ENCODE measurements around the gene AFM.

AFM gene

DNA sequence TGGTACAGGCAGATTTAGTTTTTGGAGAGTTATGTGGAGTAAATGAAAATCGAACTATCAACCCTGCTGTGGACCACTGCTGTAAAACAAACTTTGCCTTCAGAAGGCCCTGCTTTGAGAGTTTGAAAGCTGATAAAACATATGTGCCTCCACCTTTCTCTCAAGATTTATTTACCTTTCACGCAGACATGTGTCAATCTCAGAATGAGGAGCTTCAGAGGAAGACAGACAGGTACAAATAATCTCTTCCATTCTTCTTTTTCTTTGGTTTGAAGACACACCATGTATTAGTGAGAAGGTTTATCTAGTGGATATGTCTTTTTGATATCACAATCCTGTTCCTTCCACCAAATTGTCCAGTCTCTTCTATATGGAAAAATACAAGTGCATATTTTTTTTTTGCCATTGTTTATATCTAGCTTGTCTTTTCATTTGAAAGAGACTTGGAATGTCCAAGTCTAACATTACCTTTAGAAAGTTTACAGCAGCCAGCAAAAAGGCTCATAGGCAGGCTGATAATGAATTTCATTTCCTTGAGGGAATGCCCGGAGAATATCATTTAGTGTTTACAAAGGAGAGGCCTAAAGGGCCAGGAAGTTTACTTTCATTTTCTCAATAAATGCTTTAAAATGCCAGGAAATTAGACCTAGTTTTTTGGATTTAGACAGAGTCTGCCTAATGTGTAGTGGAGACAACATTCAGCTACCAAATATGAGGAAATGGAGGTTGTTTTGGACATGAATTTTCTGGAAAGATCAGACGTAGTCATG, 18.6 kb downstream of the AFM start:
- no peaks in the 10 kb centered on the region for H3K27me3 ChIP-seq (replicated peaks; ENCODE audit: control insufficient read depth, insufficient read depth, low read length, poor library complexity, severe bottlenecking)
- H3K36me3 ChIP-seq (ENCODE audit: control insufficient read depth, insufficient read depth, low read length) = no peaks in the 10 kb centered on the region

DNA sequence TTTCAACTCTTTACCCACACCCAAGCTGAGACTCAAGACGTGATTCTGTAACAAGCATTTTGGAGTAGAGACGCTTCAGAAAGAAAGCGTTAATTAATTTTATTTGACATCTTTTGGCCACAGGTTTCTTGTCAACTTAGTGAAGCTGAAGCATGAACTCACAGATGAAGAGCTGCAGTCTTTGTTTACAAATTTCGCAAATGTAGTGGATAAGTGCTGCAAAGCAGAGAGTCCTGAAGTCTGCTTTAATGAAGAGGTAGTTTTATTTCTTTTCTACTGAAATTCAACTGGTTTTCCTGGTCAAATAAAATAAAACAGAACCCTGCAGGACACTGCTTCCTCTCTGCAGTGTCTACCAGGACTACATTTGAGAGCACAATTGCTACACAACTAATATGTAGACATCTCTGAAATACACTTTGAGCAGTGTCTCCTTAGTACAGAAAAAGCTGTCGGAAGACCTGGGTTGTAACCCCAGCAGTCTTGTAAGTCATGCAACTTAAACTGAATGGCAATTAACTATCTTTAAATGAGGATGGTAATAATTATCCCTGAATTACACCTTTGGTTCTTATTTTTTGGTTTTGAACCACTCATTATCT, 20.2 kb downstream of the AFM start:
- H3K27me3 ChIP-seq (replicated peaks; ENCODE audit: control insufficient read depth, insufficient read depth, low read length, poor library complexity, severe bottlenecking) = no peaks in the 10 kb centered on the region
- H3K4me3 ChIP-seq (ENCODE audit: insufficient read depth, low read depth, low read length, poor library complexity, severe bottlenecking) = no peak overlapping the region
- no peak overlapping the region for H3K27ac ChIP-seq (ENCODE audit: insufficient read depth, low read length, poor library complexity, severe bottlenecking)
- no peaks in the 10 kb centered on the region for H3K4me1 ChIP-seq (ENCODE audit: control insufficient read depth, insufficient read depth, low read length, poor library complexity, severe bottlenecking)
- H3K36me3 ChIP-seq (ENCODE audit: control insufficient read depth, insufficient read depth, low read length) = no peaks in the 10 kb centered on the region
- no peaks in the 10 kb centered on the region for H3K9me3 ChIP-seq (ENCODE audit: control insufficient read depth, low read length)
- no peak for DNase-seq

More for the DNA sequence above, 18.6 kb downstream of the AFM start:
- Histone ChIP-seq H3K4me3 (ENCODE audit: insufficient read depth, low read depth, low read length, poor library complexity, severe bottlenecking) (no peak overlapping the region), H3K4me1 (ENCODE audit: control insufficient read depth, insufficient read depth, low read length, poor library complexity, severe bottlenecking) (no peaks in the 10 kb centered on the region), H3K9me3 (ENCODE audit: control insufficient read depth, low read length) (no peaks in the 10 kb centered on the region), H3K27ac (ENCODE audit: insufficient read depth, low read length, poor library complexity, severe bottlenecking) (no peak overlapping the region)
- no peak for DNase-seq

DNA sequence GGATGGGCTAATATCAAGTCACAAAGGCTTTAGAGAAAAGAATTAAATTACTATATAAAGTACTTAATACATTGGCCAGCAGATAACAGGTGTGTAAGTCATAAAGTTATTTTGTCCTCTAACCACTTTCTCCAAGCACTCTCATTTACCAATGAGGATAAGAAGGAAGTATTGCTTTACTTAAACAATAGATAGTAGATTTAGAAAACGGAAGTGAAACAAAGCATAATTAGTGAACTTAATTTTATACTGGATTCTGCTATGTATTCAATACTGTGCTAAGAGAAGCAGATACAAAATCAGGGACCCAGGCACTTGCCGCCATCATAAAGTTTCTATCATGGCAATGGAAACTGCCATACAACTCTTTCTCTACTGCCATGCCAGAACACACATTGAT, 24.0 kb downstream of the AFM start:
- no peaks in the 10 kb centered on the region for H3K36me3 ChIP-seq (ENCODE audit: control insufficient read depth, insufficient read depth, low read length)
- H3K27ac ChIP-seq (ENCODE audit: insufficient read depth, low read length, poor library complexity, severe bottlenecking) = no peak overlapping the region
- H3K4me3 ChIP-seq (ENCODE audit: insufficient read depth, low read depth, low read length, poor library complexity, severe bottlenecking) = no peak overlapping the region
- H3K9me3 ChIP-seq (ENCODE audit: control insufficient read depth, low read length) = no peaks in the 10 kb centered on the region
- H3K4me1 ChIP-seq (ENCODE audit: control insufficient read depth, insufficient read depth, low read length, poor library complexity, severe bottlenecking) = no peaks in the 10 kb centered on the region
- no peaks in the 10 kb centered on the region for H3K27me3 ChIP-seq (replicated peaks; ENCODE audit: control insufficient read depth, insufficient read depth, low read length, poor library complexity, severe bottlenecking)
- DNase-seq = no peak

DNA sequence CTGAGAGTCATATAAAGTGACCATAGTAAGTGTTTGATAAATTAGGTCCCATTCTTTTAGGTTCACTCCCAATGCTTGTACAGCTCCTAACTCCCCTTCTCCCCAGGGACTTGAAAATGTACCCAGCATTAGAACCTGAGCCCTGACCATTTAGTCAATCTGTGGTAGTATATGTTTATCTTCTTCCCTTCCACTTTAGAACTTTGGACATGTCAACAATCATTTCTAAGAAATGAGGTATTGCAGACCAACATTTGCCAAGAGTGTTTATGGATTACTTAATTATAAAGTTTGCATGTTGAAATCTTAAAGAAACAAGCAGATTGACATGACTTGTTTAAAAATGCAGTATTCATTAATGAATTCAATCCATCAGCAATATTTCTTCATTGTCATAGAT, 26.0 kb downstream of the AFM start:
- no peak for DNase-seq
- Histone ChIP-seq H3K27ac (ENCODE audit: insufficient read depth, low read length, poor library complexity, severe bottlenecking) (no peak overlapping the region), H3K4me1 (ENCODE audit: control insufficient read depth, insufficient read depth, low read length, poor library complexity, severe bottlenecking) (no peaks in the 10 kb centered on the region), H3K36me3 (ENCODE audit: control insufficient read depth, insufficient read depth, low read length) (no peaks in the 10 kb centered on the region), H3K27me3 (replicated peaks; ENCODE audit: control insufficient read depth, insufficient read depth, low read length, poor library complexity, severe bottlenecking) (no peaks in the 10 kb centered on the region), H3K4me3 (ENCODE audit: insufficient read depth, low read depth, low read length, poor library complexity, severe bottlenecking) (no peak overlapping the region), H3K9me3 (ENCODE audit: control insufficient read depth, low read length) (no peaks in the 10 kb centered on the region)

DNA sequence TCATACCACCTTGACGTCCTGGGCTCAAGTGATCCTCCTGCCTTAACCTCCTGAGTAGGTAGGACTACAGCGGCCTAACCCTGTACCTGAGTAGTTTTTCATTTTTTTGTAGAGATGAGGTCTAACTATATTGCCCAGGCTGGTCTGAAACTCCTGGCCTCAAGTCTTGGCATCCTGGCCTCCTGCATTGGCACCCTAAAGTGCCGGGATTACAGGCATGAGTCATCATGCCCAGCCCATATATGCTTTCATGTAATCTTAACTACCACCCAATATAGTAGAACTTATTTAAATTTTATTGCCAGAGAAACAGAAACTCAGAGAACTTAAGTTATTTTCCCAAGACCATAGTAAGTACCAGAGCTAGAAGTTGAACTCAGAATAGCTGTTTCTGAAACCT, 27.1 kb downstream of the AFM start:
- no peaks in the 10 kb centered on the region for H3K9me3 ChIP-seq (ENCODE audit: control insufficient read depth, low read length)
- no peaks in the 10 kb centered on the region for H3K36me3 ChIP-seq (ENCODE audit: control insufficient read depth, insufficient read depth, low read length)
- H3K27me3 ChIP-seq (replicated peaks; ENCODE audit: control insufficient read depth, insufficient read depth, low read length, poor library complexity, severe bottlenecking) = no peaks in the 10 kb centered on the region
- H3K4me1 ChIP-seq (ENCODE audit: control insufficient read depth, insufficient read depth, low read length, poor library complexity, severe bottlenecking) = no peaks in the 10 kb centered on the region
- H3K27ac ChIP-seq (ENCODE audit: insufficient read depth, low read length, poor library complexity, severe bottlenecking) = no peak overlapping the region
- no peak for DNase-seq
- H3K4me3 ChIP-seq (ENCODE audit: insufficient read depth, low read depth, low read length, poor library complexity, severe bottlenecking) = no peak overlapping the region

DNA sequence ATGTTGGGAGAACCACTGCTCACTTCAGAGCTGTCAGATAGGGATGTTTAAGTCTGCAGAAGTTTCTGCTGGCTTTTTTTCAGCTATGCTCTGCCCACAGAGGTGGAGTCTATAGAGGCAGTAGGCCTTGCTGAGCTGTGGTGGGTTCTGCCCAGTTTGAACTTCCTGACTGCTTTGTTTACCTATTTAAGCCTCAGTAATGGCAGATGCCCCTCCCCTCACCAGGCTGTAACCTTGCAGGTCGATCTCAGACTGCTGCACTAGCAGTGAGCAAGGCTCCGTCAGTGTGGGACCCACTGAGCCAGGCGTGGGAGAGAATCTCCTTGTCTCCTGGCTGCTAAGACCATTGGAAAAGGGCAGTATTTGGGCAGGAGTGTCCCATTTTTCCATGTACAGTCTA, 36.8 kb downstream of the AFM start:
- Histone ChIP-seq H3K27ac (ENCODE audit: insufficient read depth, low read length, poor library complexity, severe bottlenecking) (no peak overlapping the region), H3K36me3 (ENCODE audit: control insufficient read depth, insufficient read depth, low read length) (no peaks in the 10 kb centered on the region), H3K4me1 (ENCODE audit: control insufficient read depth, insufficient read depth, low read length, poor library complexity, severe bottlenecking) (no peaks in the 10 kb centered on the region), H3K27me3 (replicated peaks; ENCODE audit: control insufficient read depth, insufficient read depth, low read length, poor library complexity, severe bottlenecking) (no peaks in the 10 kb centered on the region), H3K4me3 (ENCODE audit: insufficient read depth, low read depth, low read length, poor library complexity, severe bottlenecking) (no peak overlapping the region), H3K9me3 (ENCODE audit: control insufficient read depth, low read length) (no peaks in the 10 kb centered on the region)
- DNase-seq = no peak

DNA sequence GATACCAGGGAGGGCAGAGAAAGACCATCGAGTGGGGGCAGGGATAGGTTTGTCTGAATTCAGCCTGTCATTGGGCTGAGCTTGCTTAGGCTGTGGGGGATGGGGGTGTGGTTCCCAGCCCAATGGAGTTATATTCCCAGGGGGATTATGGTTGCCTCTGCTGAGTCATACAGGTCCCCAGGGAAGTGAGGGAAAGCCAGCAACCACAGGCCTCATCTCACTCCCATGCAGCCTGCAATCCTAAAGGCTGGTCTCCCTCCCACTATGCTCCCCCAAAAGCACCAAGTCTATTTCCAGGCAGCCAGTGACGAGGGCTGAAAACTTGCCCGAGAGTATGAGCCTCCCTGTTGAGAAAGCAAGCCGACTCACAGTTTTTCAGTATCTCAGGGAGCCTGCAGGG, 39.3 kb downstream of the AFM start:
- Histone ChIP-seq H3K4me3 (ENCODE audit: insufficient read depth, low read depth, low read length, poor library complexity, severe bottlenecking) (no peak overlapping the region), H3K9me3 (ENCODE audit: control insufficient read depth, low read length) (no peaks in the 10 kb centered on the region), H3K36me3 (ENCODE audit: control insufficient read depth, insufficient read depth, low read length) (no peaks in the 10 kb centered on the region), H3K27ac (ENCODE audit: insufficient read depth, low read length, poor library complexity, severe bottlenecking) (no peak overlapping the region), H3K4me1 (ENCODE audit: control insufficient read depth, insufficient read depth, low read length, poor library complexity, severe bottlenecking) (no peaks in the 10 kb centered on the region), H3K27me3 (replicated peaks; ENCODE audit: control insufficient read depth, insufficient read depth, low read length, poor library complexity, severe bottlenecking) (no peaks in the 10 kb centered on the region)
- no peak for DNase-seq

DNA sequence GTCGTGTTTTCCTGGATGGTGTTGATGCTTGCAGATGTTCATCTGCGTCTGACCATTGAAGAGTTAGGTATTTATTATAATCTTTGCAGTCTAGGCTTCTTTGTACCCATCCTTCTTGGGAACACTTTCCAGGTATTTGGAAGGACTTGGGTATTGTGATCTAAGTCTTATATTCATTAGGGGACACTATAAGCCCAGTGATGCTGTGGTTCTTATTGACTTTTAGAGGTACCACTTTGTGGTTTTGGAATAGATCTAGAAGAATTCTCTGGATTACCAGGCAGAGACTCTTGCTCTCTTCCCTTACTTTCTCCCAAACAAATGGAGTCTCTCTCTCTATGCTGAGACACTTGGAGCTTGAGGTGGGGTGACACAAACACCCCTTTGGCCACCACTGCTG, 41.6 kb downstream of the AFM start:
- Histone ChIP-seq H3K27ac (ENCODE audit: insufficient read depth, low read length, poor library complexity, severe bottlenecking) (no peak overlapping the region), H3K9me3 (ENCODE audit: control insufficient read depth, low read length) (no peaks in the 10 kb centered on the region), H3K27me3 (replicated peaks; ENCODE audit: control insufficient read depth, insufficient read depth, low read length, poor library complexity, severe bottlenecking) (no peaks in the 10 kb centered on the region), H3K36me3 (ENCODE audit: control insufficient read depth, insufficient read depth, low read length) (no peaks in the 10 kb centered on the region), H3K4me1 (ENCODE audit: control insufficient read depth, insufficient read depth, low read length, poor library complexity, severe bottlenecking) (no peaks in the 10 kb centered on the region), H3K4me3 (ENCODE audit: insufficient read depth, low read depth, low read length, poor library complexity, severe bottlenecking) (no peak overlapping the region)
- no peak for DNase-seq

DNA sequence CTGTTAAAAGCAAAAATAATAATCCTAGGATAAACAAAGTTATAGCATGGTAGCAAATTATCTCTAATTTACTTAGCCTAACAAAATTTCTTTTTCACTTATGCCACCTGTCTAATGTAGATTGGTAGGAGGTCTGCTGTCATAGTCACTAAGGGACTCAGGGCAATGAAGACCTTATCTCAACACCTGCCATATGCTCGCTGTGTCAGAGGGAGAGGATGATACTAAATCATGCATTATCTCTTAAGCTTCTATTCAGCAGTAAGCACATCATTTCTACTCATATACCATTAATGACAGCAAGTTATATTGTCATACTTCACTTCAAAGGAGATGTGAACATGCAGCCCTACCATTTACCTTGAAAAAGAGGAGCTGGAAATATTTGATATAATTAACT, 44.1 kb downstream of the AFM start:
- Histone ChIP-seq H3K4me1 (ENCODE audit: control insufficient read depth, insufficient read depth, low read length, poor library complexity, severe bottlenecking) (no peaks in the 10 kb centered on the region), H3K27ac (ENCODE audit: insufficient read depth, low read length, poor library complexity, severe bottlenecking) (no peak overlapping the region), H3K4me3 (ENCODE audit: insufficient read depth, low read depth, low read length, poor library complexity, severe bottlenecking) (no peak overlapping the region), H3K27me3 (replicated peaks; ENCODE audit: control insufficient read depth, insufficient read depth, low read length, poor library complexity, severe bottlenecking) (no peaks in the 10 kb centered on the region), H3K9me3 (ENCODE audit: control insufficient read depth, low read length) (no peaks in the 10 kb centered on the region), H3K36me3 (ENCODE audit: control insufficient read depth, insufficient read depth, low read length) (no peaks in the 10 kb centered on the region)
- DNase-seq = no peak

DNA sequence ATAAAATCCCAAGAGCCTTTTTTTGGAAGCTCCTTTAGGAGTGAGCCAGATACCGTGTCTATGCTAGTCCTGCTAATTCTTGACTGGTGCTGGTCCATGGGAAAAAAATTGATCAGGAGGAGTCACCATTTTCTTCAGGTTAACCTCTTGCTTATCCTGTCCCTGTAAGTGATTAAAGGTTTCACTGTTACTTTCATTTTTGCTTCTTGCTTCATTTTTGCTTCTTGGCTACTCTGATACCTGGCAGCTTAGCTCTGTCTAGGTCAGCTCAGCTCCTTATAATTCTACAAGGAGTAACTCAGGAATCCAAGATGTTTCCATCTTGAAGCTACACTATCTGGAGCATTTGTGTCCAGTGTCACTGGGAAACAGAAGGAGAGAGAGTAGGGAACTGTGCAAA, 45.7 kb downstream of the AFM start:
- no peak for DNase-seq
- Histone ChIP-seq H3K9me3 (ENCODE audit: control insufficient read depth, low read length) (no peaks in the 10 kb centered on the region), H3K4me3 (ENCODE audit: insufficient read depth, low read depth, low read length, poor library complexity, severe bottlenecking) (no peak overlapping the region), H3K36me3 (ENCODE audit: control insufficient read depth, insufficient read depth, low read length) (no peaks in the 10 kb centered on the region), H3K27ac (ENCODE audit: insufficient read depth, low read length, poor library complexity, severe bottlenecking) (no peak overlapping the region), H3K4me1 (ENCODE audit: control insufficient read depth, insufficient read depth, low read length, poor library complexity, severe bottlenecking) (no peaks in the 10 kb centered on the region), H3K27me3 (replicated peaks; ENCODE audit: control insufficient read depth, insufficient read depth, low read length, poor library complexity, severe bottlenecking) (no peaks in the 10 kb centered on the region)
